ENCODE data around the gene FOXA2. TPM values are rescaled to one million over a fixed set of nuclear protein-coding genes. Genes with fewer than 3 reads are reported as not detected.

The FOXA2 gene
- total RNA-seq, 1 donor from 2014 or later: not detected

GRCh38 chr20:22536141-22536828, 48.1 kb downstream of the FOXA2 start:
- no peak for DNase-seq

GRCh38 chr20:22535483-22535882, 48.9 kb downstream of the FOXA2 start:
- DNase-seq: no peak

- no peak for DNase-seq
Measured at GRCh38 chr20:22533823-22534751, 50.3 kb downstream of the FOXA2 start.

GRCh38 chr20:22532598-22532997, 51.8 kb downstream of the FOXA2 start:
- DNase-seq: no peak

GRCh38 chr20:22531756-22532155, 52.6 kb downstream of the FOXA2 start:
- DNase-seq: no peak

GRCh38 chr20:22531056-22531615, 53.2 kb downstream of the FOXA2 start:
- no peak for DNase-seq

Small RNA genes lying within 50 kb of the gene (small RNA-seq; reads per million reads assigned to genes)
- gene LINC00261: not detected
